Fibroblast of mammary gland (primary cell): ENCODE measurements around the gene ULBP1.

ENCODE experiments used
- DNase-seq: peaks from one replicate; pipeline ENCODE4 v3.0.0-alpha.2; 2010; ENCODE audit warnings: low read depth
- H3K4me3 ChIP-seq: 2 replicates; pipeline ENCODE4 v1.5.1; 2011; ENCODE audit warnings: low read depth, mild to moderate bottlenecking, low read length, moderate library complexity; ENCODE audit not compliant: control insufficient read depth
- CTCF ChIP-seq: conservative IDR thresholded peaks from 2 replicates; pipeline ENCODE4 v1.5.1; 2011; ENCODE audit warnings: low read depth, low read length, inconsistent platforms; ENCODE audit not compliant: control insufficient read depth, insufficient read depth

ULBP1 gene

DNA sequence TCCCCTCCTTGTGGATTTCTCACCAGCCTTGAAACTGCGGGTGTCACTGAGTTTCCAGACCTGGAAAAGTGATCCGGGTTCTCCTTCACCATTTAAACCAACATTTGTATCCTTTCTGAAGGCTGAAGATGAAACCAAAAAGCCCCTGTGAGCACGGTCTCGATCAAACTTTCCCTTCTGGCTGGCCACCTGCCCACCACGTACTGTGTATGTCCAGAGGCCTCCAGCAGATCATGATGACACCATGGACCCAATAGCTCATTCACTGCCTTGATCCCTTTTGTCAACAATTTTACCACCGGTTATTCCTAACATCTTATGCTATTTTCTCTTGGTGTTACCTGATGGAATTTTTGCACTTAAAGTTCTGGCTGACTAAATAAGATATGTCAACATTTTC is 15.6 kb downstream of the ULBP1 start:
- TF ChIP-seq CTCF, result no peak
- no peak overlapping the region for H3K4me3 ChIP-seq
- no peak for DNase-seq

GRCh38 chr6:149983145-149983544 is 19.4 kb downstream of the ULBP1 start:
- TF ChIP-seq CTCF, result no peak
- DNase-seq, result no peak
- H3K4me3 ChIP-seq, result no peak overlapping the region

GRCh38 chr6:149984773-149985172 is 21.0 kb downstream of the ULBP1 start:
- TF ChIP-seq CTCF, result no peak
- H3K4me3 ChIP-seq, result no peak overlapping the region
- no peak for DNase-seq

DNA sequence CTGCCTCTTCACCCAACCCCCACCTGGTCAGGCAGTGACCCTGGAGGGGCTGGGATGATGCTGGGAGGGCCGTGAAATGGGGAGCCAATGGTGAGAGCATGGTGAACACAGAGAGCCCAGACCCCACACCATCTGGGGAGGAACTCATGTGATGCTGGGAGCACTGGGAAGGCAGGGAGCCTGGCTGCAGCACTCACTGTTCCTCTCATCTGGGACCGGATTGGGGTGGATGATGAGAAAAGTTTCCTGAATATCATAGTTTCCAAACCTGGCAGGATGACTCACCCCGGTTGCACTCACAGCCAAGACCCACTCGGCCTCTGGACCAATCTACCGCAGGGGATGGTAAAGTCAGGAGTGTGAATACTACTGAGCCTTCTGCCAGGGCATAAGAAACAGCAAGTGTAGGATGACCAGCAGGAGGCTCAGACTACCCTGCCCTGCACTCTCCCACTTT is 21.8 kb downstream of the ULBP1 start:
- DNase-seq, result no peak
- no peak for TF ChIP-seq CTCF
- no peak overlapping the region for H3K4me3 ChIP-seq

- TF ChIP-seq CTCF, result no peak
Observed at GRCh38 chr6:149987602-149988107, 23.9 kb downstream of the ULBP1 start.

DNA sequence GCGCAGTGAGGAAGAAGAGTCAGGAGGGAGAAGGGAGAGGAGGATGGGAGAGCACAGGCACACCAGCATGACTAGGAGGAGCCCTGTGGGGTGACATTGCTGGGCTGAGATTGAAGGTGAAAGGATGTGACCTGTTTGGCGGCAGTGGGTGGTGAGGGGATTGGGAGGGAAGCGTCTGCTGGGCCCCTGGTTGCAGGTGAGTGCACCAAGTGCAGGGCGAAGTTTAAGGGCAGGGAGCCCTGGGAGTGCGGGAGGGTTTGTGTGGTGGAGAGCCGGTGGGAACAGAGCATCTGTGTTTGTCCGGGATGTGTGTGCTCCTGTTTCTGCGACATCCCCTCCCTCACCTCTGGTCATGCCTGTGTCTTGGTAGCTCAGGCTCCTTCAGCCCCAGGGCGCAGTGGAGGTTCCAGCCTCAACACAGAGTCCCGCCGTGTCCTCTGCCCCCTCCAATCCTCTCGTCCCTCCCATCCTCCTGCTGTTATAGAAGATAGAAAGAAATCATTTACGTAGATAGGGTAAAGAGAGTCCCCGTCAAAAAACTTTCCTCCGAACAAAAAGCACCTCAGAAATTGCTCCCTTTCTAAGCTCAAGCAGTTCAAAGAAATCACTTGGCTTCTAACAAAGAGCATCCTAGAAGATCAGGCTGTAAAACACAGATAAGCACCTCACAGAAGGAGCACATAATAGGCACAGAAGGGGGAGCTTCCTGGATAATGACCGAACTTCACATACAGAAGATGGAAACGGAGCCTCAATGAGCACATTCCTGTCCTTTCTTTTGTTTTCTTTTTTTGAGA is 25.0 kb downstream of the ULBP1 start:
- H3K4me3 ChIP-seq, result no peak overlapping the region
- no peak for DNase-seq
- no peak for TF ChIP-seq CTCF

More at GRCh38 chr6:149987602-149988107, 23.9 kb downstream of the ULBP1 start:
- H3K4me3 ChIP-seq, result no peak overlapping the region
- no peak for DNase-seq
